Measurements from ENCODE around the gene MUC6.

- TF ChIP-seq POLR2A (IDR thresholded peaks at IDR 0.05; ENCODE audit: low read length) = no peak
- TF ChIP-seq GATA1 (IDR thresholded peaks at IDR 0.05; ENCODE audit: low read depth, low read length) = no peak
These were observed 25.8 kb downstream of the MUC6 start for GRCh38 chr11:1010551-1011319.
